GM12873 (cell line): ENCODE data around the gene SLC48A1.

ENCODE experiments used
- CTCF ChIP-seq: IDR thresholded peaks from 2 replicates; pipeline ENCODE4 v1.5.1; 2012; ENCODE audit warnings: low read depth, mild to moderate bottlenecking, moderate library complexity, low read length, control low read depth; ENCODE audit not compliant: insufficient read depth; ENCODE audit errors: missing control alignments

Gene SLC48A1

GRCh38 chr12:47773062-47773857, at the start of gene SLC48A1:
Gene SLC48A1, plus strand, starts transcription at chr12:47773238. Its CDS starts 67 bp downstream, at chr12:47773305.
- peak; percentile 38 for TF ChIP-seq CTCF

DNA sequence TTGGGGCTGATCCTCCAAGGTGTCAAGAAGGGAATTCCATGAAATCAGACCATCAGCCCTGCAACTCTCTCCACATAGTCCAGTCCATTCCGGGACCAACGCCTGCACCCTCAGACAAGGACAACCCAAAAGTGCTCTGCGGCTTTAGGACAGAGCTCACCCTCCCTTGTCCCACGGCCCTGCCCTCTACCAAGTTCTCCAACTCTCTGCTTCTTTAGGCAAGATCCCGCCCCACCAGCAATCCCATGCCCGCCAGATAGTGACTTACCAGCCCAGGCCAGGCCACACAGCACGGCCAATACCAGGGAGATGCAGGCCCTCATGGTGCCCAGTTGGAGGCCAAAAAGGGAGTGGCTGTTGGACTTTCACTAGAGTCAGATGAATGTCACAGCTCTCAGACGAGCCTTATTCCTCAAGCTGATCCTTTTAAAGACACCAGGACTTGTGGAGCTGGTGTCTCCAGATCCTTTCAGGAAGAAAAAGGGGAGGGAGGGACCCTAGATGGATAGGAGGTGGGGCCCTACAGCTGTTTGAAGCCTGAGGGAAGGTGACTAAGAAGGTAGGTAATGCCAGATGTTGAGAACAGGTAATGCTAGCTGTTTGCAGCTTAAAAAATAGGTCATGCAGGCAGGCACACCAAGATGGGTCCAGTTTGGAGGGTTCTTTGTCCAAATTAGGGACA, 47.8 kb upstream of the SLC48A1 start, which contains the start of gene ENDOU:
Gene ENDOU, minus strand, starts transcription at position 400 of the 682 bp plus-strand sequence. Its CDS starts 77 bp downstream, at position 323.
- no peak for TF ChIP-seq CTCF

- no peak for TF ChIP-seq CTCF
Measured at GRCh38 chr12:47725893-47726292, 47.1 kb upstream of the SLC48A1 start.

DNA sequence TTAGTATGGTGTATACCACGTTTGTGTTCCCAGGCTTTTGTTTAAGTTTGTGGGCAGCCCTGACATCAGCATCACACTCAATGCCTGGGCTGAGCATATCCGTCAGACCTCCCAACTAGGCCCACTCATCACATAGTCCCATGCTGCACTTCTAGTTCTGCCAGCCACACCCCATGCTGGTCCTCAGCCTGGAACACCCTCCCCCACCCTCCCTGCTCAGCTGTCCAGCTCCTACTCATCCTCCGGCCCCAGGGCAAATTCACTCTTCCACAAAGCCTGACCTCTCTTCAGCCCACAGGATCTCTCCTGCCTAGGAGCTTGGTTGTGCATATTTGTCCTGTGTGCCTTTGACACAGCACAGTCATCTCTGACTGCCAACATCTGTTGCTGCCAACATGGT, 43.8 kb upstream of the SLC48A1 start:
- TF ChIP-seq CTCF, result no peak

DNA sequence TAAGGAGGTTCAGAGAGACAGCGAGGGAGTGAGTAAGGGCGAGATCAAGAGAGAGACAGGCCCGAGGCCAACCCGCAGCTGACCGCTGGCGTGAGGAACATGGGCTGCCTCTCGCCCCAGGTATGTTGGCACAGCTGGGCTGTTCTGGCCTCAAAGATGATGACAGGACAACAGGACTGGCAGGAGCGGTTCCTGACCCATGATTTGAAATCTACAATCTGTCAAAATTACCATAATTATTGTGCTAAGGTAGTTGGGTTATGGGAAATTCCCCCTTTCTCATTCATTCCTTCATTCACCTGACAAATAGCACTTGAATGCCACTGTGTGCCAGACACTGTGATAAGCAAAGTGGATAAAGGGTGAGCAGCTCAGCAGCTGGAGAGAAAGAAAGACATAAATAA, 42.7 kb upstream of the SLC48A1 start:
- TF ChIP-seq CTCF, result no peak

DNA sequence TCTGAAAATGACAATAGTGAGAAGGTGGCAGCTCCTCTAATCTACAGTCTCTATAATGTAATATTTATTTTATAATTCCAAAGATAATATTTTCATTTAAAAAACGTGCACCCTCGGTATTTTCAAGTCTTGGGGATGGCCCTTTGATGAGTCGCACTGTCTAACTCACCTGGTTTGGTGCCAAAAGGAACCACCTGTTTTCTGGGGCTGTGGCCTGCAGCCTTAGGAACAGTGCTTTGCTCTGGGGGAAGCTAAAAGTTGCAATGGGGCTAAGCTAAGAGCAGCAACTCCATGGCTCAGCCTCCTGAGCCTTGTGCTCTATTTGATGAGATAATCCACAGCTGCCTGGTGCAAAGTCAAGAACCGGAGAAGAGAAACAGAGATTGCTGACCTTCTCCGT, 41.3 kb upstream of the SLC48A1 start:
- no peak for TF ChIP-seq CTCF

- TF ChIP-seq CTCF, result no peak
Measured at GRCh38 chr12:47732504-47732903, 40.5 kb upstream of the SLC48A1 start.
